ENCODE results near the gene TRIM7. TPM values are rescaled to one million over a fixed set of nuclear protein-coding genes. Genes with fewer than 3 reads are reported as not detected.
A peak's percentile ranks its signal among the peaks of the same experiment; 100 is the strongest.

TRIM7 gene
- total and polyA plus RNA-seq, 9 of the 15 experiments (the other 6 are each of a cell fraction or from before 2014, with no cell fraction given) = 2.6 to 14.9 (median 8.9) TPM

DNA sequence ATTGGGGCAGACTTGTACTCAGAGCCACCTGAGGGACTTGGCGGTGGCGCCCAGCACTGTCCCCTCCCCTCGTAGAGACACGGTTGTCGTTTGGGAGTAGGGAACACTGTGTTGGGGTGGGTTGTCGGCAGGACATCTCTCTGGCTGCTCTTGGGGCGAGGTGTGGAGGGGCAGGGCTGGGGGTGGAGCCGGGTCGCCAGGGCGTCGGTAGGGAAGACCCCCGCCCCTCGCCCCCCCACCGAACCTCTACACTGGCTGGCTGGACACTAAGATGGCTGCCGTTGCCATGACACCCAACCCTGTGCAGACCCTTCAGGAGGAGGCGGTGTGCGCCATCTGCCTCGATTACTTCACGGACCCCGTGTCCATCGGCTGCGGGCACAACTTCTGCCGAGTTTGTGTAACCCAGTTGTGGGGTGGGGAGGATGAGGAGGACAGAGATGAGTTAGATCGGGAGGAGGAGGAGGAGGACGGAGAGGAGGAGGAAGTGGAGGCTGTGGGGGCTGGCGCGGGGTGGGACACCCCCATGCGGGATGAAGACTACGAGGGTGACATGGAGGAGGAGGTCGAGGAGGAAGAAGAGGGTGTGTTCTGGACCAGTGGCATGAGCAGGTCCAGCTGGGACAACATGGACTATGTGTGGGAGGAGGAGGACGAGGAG lies 18.9 kb upstream of the TRIM7 start (continued):
- TF ChIP-seq RBM34 (IDR thresholded peaks at IDR 0.05; ENCODE audit: borderline replicate concordance, insufficient read depth, low read length) (no peak), ILK (tag; IDR thresholded peaks at IDR 0.05; ENCODE audit: borderline replicate concordance, low read depth) (no peak), OTX1 (CRISPR knock-in tag; IDR thresholded peaks at IDR 0.05) (peak; percentile 92), PTBP1 (IDR thresholded peaks at IDR 0.05; ENCODE audit: low read depth, low read length) (no peak), FIP1L1 (IDR thresholded peaks at IDR 0.05; ENCODE audit: low read depth, low read length, poor library complexity, severe bottlenecking) (no peak), ZNF197 (CRISPR knock-in tag; IDR thresholded peaks at IDR 0.05; ENCODE audit: low read depth) (no peak), ZNF124 (CRISPR knock-in tag; IDR thresholded peaks at IDR 0.05) (no peak), SMARCC2 (IDR thresholded peaks at IDR 0.05; ENCODE audit: low read depth) (no peak), ZNF75A (CRISPR knock-in tag; IDR thresholded peaks at IDR 0.05) (no peak)
- TF ChIP-seq, protein P1, sequence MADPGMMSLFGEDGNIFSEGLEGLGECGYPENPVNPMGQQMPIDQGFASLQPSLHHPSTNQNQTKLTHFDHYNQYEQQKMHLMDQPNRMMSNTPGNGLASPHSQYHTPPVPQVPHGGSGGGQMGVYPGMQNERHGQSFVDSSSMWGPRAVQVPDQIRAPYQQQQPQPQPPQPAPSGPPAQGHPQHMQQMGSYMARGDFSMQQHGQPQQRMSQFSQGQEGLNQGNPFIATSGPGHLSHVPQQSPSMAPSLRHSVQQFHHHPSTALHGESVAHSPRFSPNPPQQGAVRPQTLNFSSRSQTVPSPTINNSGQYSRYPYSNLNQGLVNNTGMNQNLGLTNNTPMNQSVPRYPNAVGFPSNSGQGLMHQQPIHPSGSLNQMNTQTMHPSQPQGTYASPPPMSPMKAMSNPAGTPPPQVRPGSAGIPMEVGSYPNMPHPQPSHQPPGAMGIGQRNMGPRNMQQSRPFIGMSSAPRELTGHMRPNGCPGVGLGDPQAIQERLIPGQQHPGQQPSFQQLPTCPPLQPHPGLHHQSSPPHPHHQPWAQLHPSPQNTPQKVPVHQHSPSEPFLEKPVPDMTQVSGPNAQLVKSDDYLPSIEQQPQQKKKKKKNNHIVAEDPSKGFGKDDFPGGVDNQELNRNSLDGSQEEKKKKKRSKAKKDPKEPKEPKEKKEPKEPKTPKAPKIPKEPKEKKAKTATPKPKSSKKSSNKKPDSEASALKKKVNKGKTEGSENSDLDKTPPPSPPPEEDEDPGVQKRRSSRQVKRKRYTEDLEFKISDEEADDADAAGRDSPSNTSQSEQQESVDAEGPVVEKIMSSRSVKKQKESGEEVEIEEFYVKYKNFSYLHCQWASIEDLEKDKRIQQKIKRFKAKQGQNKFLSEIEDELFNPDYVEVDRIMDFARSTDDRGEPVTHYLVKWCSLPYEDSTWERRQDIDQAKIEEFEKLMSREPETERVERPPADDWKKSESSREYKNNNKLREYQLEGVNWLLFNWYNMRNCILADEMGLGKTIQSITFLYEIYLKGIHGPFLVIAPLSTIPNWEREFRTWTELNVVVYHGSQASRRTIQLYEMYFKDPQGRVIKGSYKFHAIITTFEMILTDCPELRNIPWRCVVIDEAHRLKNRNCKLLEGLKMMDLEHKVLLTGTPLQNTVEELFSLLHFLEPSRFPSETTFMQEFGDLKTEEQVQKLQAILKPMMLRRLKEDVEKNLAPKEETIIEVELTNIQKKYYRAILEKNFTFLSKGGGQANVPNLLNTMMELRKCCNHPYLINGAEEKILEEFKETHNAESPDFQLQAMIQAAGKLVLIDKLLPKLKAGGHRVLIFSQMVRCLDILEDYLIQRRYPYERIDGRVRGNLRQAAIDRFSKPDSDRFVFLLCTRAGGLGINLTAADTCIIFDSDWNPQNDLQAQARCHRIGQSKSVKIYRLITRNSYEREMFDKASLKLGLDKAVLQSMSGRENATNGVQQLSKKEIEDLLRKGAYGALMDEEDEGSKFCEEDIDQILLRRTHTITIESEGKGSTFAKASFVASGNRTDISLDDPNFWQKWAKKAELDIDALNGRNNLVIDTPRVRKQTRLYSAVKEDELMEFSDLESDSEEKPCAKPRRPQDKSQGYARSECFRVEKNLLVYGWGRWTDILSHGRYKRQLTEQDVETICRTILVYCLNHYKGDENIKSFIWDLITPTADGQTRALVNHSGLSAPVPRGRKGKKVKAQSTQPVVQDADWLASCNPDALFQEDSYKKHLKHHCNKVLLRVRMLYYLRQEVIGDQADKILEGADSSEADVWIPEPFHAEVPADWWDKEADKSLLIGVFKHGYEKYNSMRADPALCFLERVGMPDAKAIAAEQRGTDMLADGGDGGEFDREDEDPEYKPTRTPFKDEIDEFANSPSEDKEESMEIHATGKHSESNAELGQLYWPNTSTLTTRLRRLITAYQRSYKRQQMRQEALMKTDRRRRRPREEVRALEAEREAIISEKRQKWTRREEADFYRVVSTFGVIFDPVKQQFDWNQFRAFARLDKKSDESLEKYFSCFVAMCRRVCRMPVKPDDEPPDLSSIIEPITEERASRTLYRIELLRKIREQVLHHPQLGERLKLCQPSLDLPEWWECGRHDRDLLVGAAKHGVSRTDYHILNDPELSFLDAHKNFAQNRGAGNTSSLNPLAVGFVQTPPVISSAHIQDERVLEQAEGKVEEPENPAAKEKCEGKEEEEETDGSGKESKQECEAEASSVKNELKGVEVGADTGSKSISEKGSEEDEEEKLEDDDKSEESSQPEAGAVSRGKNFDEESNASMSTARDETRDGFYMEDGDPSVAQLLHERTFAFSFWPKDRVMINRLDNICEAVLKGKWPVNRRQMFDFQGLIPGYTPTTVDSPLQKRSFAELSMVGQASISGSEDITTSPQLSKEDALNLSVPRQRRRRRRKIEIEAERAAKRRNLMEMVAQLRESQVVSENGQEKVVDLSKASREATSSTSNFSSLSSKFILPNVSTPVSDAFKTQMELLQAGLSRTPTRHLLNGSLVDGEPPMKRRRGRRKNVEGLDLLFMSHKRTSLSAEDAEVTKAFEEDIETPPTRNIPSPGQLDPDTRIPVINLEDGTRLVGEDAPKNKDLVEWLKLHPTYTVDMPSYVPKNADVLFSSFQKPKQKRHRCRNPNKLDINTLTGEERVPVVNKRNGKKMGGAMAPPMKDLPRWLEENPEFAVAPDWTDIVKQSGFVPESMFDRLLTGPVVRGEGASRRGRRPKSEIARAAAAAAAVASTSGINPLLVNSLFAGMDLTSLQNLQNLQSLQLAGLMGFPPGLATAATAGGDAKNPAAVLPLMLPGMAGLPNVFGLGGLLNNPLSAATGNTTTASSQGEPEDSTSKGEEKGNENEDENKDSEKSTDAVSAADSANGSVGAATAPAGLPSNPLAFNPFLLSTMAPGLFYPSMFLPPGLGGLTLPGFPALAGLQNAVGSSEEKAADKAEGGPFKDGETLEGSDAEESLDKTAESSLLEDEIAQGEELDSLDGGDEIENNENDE (IDR thresholded peaks at IDR 0.05; ENCODE audit: low read depth, low read length) = no peak
- TF ChIP-seq, protein P2, sequence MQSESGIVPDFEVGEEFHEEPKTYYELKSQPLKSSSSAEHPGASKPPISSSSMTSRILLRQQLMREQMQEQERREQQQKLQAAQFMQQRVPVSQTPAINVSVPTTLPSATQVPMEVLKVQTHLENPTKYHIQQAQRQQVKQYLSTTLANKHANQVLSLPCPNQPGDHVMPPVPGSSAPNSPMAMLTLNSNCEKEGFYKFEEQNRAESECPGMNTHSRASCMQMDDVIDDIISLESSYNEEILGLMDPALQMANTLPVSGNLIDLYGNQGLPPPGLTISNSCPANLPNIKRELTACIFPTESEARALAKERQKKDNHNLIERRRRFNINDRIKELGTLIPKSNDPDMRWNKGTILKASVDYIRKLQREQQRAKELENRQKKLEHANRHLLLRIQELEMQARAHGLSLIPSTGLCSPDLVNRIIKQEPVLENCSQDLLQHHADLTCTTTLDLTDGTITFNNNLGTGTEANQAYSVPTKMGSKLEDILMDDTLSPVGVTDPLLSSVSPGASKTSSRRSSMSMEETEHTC (IDR thresholded peaks at IDR 0.05) = no peak
